ENCODE results near the gene FAM234B.

The FAM234B gene

DNA sequence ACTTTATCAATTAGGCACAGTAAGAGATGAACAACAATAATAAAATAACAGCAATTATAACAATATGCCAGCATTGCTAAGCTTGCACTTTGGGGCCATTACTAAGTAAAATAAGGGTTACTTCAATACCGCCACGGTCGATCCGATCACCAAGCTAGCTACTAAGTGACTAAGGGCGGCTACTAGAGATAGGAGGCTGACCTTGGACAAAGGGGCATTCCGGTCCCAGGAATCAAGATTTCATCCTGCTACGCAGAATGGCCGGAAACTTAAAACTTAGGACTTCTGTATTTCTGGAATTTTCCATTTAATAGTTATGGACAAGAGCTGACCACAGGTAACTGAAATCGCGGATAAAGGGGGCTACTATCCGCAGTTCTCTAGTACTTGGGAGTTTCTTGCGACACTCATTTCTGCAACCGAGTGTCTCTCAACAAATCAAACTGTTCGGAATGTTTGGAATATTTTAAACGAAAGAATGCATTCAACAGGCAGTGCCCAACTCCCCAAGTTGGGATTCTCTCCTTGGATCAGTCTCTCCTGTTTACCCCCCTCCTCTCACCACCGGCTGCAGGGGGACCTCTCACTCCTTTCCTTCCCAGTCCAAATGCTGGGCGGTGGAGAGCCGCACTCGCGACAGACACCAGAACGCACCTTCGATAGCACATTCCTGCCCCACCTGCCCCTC, 44.8 kb upstream of the FAM234B start:
- TF ChIP-seq, protein P1, sequence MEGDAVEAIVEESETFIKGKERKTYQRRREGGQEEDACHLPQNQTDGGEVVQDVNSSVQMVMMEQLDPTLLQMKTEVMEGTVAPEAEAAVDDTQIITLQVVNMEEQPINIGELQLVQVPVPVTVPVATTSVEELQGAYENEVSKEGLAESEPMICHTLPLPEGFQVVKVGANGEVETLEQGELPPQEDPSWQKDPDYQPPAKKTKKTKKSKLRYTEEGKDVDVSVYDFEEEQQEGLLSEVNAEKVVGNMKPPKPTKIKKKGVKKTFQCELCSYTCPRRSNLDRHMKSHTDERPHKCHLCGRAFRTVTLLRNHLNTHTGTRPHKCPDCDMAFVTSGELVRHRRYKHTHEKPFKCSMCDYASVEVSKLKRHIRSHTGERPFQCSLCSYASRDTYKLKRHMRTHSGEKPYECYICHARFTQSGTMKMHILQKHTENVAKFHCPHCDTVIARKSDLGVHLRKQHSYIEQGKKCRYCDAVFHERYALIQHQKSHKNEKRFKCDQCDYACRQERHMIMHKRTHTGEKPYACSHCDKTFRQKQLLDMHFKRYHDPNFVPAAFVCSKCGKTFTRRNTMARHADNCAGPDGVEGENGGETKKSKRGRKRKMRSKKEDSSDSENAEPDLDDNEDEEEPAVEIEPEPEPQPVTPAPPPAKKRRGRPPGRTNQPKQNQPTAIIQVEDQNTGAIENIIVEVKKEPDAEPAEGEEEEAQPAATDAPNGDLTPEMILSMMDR (IDR thresholded peaks at IDR 0.05; ENCODE audit: insufficient read depth, low read depth, low read length, missing control alignments): no peak
- no peak overlapping the region for H3K4me3 ChIP-seq (ENCODE audit: low read depth, low read length)
- DNase-seq (ENCODE audit: low read depth): no peak

DNA sequence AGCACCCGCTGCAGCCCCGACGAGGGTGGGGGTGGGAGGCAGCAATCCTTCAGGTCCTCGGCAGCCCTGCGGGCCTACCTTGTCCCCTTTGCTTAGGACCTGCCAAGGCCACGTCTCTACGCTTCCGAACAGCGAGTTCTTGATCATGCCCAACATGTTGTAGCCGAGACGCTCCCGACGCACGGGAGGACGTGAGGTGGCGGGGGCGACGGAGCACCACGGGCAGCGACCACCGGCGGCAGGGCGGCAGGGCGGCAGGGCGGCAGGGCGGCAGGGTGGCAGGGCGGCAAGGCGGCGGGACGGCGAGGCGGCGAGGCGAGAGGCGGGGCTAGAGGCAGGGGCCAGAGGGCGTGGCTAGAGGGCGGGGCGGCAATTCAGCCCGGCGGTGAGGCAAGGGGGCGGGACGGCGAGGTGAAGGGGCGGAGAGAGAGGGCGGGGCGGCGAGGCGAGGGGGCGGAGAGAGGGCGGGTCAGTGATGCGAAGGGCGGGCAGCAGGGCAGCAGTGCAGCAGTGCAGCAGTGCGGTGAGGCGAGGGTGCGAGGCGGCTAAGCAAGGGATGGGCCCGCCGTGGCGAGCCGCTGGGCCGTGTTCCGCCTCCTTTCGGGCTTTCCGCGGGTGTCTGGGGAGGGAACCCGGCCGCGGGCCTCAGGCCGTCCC, 44.1 kb upstream of the FAM234B start, which contains the start of gene HEBP1:
HEBP1 (minus strand) TSS at position 307 of the 657 bp plus-strand sequence; CDS start at position 156, 151 bp downstream.
- peak; percentile 89 for DNase-seq (ENCODE audit: low read depth)
- peak within 1 kb of the TSS; percentile 40 for H3K4me3 ChIP-seq (ENCODE audit: low read depth, low read length)
- TF ChIP-seq, protein P1 (IDR thresholded peaks at IDR 0.05; ENCODE audit: insufficient read depth, low read depth, low read length, missing control alignments): no peak

DNA sequence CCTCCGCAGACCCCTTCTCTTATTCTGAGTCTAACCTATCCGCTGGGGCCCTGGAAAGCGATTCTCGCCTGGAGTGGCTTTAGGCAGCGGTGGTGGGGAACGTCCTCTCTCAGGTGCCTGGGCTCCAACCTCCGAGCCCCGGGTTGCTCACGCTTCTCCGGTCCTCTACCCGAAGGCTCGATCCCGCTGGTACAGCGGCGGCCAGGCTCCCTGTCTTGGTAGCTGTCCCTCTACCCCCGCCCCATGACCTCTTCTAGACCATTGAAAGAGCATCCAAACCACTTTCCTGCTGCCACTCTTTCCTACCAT, 43.6 kb upstream of the FAM234B start:
- TF ChIP-seq, protein P1 (IDR thresholded peaks at IDR 0.05; ENCODE audit: insufficient read depth, low read depth, low read length, missing control alignments): no peak
- peak overlapping the region; percentile 40 for H3K4me3 ChIP-seq (ENCODE audit: low read depth, low read length)
- DNase-seq (ENCODE audit: low read depth): no peak

GRCh38 chr12:13000925-13001774, 43.0 kb upstream of the FAM234B start:
- peak; percentile 22 for DNase-seq (ENCODE audit: low read depth)
- TF ChIP-seq, protein P1 (IDR thresholded peaks at IDR 0.05; ENCODE audit: insufficient read depth, low read depth, low read length, missing control alignments): no peak
- H3K4me3 ChIP-seq (ENCODE audit: low read depth, low read length): peak overlapping the region; percentile 40

DNA sequence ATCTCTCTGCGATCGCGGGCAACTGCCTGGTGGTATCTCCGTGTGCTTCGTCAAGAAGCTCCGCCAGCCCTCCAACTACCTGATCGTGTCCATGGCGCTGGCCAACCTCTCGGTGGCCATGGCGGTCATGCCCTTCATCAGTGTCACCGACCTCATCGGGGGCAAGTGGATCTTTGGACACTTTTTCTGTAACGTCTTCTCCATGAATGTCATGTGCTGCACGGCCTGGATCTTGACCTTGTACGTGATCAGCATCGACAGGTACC, 42.5 kb upstream of the FAM234B start:
- H3K4me3 ChIP-seq (ENCODE audit: low read depth, low read length): no peak overlapping the region
- TF ChIP-seq, protein P1 (IDR thresholded peaks at IDR 0.05; ENCODE audit: insufficient read depth, low read depth, low read length, missing control alignments): no peak

DNA sequence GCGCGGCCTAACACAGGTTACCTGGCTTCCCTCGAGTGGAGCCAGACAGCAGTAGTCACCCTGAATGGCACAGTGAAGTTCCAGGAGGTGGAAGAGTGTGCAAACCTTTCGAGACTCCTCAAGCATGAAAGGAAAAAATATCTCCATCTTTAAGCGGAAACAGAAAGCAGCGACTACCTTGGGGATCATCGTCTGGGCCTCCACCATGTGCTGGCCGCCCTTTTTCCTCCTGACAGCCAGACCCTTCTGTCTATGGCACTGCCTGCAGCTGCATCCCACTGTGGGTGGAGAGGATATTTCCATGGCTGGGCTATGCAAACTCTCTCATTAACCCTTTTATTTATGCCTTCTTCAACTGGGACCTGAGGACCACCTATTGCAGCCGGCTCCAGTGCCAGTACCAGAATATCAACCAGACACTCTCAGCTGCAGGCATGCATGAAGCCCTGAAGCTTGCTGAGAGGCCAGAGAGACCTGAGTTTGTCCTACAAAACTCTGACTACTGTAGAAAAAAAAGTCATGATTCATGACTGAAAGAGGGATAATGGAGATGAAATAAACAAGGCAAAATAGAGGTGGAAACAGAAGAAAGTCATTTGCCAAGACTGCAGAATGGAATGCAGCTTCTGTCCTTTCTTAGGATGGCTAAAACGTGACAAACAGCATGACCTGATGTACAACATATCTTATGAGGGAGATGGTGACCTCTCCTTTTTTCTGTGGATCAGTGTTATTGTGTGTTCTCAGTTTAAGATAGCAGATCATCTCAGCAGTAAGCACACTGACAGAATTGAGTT, 41.7 kb upstream of the FAM234B start:
- TF ChIP-seq, protein P1 (IDR thresholded peaks at IDR 0.05; ENCODE audit: insufficient read depth, low read depth, low read length, missing control alignments): no peak
- no peak overlapping the region for H3K4me3 ChIP-seq (ENCODE audit: low read depth, low read length)
- DNase-seq (ENCODE audit: low read depth): no peak

More for the DNA sequence above, 42.5 kb upstream of the FAM234B start:
- DNase-seq (ENCODE audit: low read depth): no peak

Data from GM12865 (cell line).